ENCODE data around the gene CYS1.
"Not testable (repeated sequence)": the region's sequence is repeated elsewhere in the genome, so short reads cannot be mapped to it uniquely, and the experiment has no call there.

The CYS1 gene

DNA sequence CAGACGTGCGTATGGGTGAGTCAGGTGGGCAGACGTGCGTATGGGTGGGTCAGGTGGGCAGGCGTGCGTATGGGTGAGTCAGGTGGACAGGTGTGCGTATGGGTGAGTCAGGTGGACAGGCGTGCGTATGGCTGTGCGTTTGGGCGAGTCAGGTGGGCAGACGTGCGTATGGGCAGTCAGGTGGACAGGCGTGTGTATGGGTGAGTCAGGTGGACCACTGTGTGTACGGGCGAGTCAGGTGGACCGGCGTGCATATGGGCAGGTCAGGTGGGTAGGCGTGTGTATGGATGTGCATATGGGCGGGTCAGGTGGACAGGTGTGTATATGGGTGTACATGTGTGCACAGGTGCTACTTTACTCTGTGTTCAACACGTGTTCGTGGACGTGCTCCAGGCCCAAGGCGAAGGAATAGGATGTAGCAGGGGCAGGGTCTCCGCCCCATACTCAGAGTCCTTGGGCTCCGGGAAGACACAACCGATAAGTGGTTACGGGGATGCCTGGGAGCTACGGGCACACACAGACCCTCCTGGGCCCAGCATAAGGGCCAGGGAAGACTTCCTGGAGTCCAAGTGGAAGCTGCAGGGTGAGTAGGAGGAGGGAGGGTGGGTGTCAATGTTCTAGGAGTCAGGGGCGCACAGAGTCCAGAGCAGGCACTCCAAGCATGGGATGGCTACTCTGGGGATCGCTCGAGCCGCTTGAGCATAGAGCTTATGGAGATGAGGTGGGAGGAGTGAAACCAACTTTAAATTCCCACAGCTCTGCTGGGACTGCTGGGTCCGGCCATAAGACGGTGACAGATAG lies 64.0 kb downstream of the CYS1 start:
- in situ Hi-C loops (cut with HindIII; ENCODE audit: low sequenced_read_pairs): no loop called here
- H3K4me3 ChIP-seq (ENCODE audit: low read depth, low read length): no peak overlapping the region
- no peak for TF ChIP-seq CTCF (IDR thresholded peaks at IDR 0.05; ENCODE audit: low read depth, low read length)
- no peak for DNase-seq (ENCODE audit: low read depth, low spot score)

- in situ Hi-C loops (cut with HindIII; ENCODE audit: low sequenced_read_pairs); DNase-seq (ENCODE audit: low read depth, low spot score); H3K4me3 ChIP-seq (ENCODE audit: low read depth, low read length): not testable (repeated sequence)
These were observed 64.7 kb downstream of the CYS1 start for GRCh38 chr2:10015376-10015989.

- no peak overlapping the region for H3K4me3 ChIP-seq (ENCODE audit: low read depth, low read length)
- TF ChIP-seq CTCF (IDR thresholded peaks at IDR 0.05; ENCODE audit: low read depth, low read length): no peak
- no peak for DNase-seq (ENCODE audit: low read depth, low spot score)
- in situ Hi-C loops (cut with HindIII; ENCODE audit: low sequenced_read_pairs): no loop called here
These were observed 65.6 kb downstream of the CYS1 start for GRCh38 chr2:10014418-10015190.

DNA sequence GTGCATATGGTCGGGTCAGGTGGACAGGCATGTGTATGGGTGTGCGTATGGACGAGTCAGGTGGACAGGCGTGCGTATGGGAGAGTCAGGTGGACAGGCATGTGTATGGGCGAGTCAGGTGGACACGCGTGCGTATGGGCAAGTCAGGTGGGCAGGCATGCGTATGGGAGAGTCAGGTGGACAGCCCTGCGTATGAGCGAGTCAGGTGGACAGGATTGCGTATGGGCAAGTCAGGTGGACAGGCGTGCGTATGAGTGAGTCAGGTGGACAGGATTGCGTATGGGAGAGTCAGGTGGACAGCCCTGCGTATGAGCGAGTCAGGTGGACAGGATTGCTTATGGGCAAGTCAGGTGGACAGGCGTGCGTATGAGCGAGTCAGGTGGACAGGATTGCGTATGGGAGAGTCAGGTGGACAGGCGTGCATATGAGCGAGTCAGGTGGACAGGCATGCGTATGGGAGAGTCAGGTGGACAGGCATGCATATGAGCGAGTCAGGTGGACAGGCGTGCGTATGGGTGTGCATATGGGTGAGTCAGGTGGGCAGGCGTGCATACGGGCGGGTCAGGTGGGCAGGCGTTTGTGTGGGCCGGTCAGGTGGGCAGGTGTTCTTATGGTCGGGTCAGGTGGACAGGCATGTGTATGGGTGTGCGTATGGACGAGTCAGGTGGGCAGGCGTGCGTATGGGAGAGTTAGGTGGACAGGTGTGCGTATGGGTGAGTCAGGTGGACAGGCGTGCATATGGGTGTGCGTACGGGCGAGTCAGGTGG lies 66.4 kb downstream of the CYS1 start:
- DNase-seq (ENCODE audit: low read depth, low spot score); in situ Hi-C loops (cut with HindIII; ENCODE audit: low sequenced_read_pairs); H3K4me3 ChIP-seq (ENCODE audit: low read depth, low read length): not testable (repeated sequence)

DNA sequence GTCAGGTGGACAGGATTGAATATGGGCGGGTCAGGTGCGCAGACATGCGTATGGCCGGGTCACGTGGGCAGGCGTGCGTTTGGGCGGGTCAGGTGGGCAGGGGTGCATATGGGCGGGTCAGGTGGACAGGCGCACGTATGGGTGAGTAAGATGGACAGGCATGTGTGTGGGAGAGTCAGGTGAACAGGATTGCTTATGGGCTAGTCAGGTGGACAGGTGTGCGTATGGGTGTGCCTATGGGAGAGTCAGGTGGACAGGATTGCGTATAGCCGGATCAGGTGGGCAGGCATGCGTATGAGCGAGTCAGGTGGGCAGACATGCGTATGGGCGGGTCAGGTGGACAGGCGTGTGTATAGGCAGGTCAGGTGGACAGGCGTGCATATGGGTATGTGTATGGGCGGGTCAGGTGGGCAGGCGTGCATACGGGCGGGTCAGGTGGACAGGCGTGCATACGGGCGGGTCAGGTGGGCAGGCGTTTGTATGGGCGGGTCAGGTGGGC lies 67.2 kb downstream of the CYS1 start:
- no peak overlapping the region for H3K4me3 ChIP-seq (ENCODE audit: low read depth, low read length)
- in situ Hi-C loops (cut with HindIII; ENCODE audit: low sequenced_read_pairs): no loop called here
- no peak for TF ChIP-seq CTCF (IDR thresholded peaks at IDR 0.05; ENCODE audit: low read depth, low read length)
- no peak for DNase-seq (ENCODE audit: low read depth, low spot score)

DNA sequence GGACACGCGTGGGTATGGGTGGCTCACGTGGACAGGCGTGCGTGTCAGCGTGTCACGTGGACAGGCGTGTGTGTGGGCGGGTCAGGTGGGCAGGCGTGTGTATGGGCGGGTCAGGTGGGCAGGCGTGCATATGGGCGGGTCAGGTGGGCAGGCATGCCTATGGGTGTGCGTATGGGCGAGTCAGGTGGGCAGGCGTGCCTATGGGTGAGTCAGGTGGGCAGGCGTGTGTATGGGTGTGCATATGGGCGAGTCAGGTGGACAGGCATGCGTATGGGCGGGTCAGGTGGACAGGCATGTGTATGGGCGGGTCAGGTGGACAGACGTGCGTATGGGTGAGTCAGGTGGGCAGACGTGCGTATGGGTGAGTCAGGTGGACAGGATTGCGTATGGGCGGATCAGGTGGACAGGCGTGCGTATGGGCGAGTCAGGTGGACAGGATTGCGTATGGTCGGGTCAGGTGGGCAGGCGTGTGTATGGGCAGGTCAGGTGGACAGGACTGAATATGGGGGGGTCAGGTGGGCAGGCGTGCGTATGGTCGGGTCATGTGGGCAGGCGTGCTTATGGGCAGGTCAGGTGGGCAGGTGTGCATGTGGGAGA lies 67.7 kb downstream of the CYS1 start:
- DNase-seq (ENCODE audit: low read depth, low spot score); H3K4me3 ChIP-seq (ENCODE audit: low read depth, low read length); in situ Hi-C loops (cut with HindIII; ENCODE audit: low sequenced_read_pairs): not testable (repeated sequence)

- DNase-seq (ENCODE audit: low read depth, low spot score); H3K4me3 ChIP-seq (ENCODE audit: low read depth, low read length); in situ Hi-C loops (cut with HindIII; ENCODE audit: low sequenced_read_pairs): not testable (repeated sequence)
These were observed 68.4 kb downstream of the CYS1 start for GRCh38 chr2:10011606-10012325.

- H3K4me3 ChIP-seq (ENCODE audit: low read depth, low read length); in situ Hi-C loops (cut with HindIII; ENCODE audit: low sequenced_read_pairs); DNase-seq (ENCODE audit: low read depth, low spot score): not testable (repeated sequence)
These were observed 69.2 kb downstream of the CYS1 start for GRCh38 chr2:10010861-10011605.
